SK-N-DZ (cell line): ENCODE measurements around the gene UBE2N.

Experiments used
- DNase-seq: peaks from one replicate; pipeline ENCODE4 v3.0.0-alpha.2; 2015; ENCODE audit warnings: low spot score
- small RNA-seq, 2 experiments: library from RNA; depleted of rRNA; stranded (forward); fragments of <200 nt; gene quantifications; one replicate each; pipeline ENCODE3, GENCODE V24; 2014

The UBE2N gene

GRCh38 chr12:93358058-93358457, 83.7 kb downstream of the UBE2N start:
- no peak for DNase-seq

- DNase-seq, result no peak
Measured at GRCh38 chr12:93356214-93356613, 85.5 kb downstream of the UBE2N start.

Small RNAs within 50 kb of the gene (small RNA-seq; reads per million reads assigned to genes)
- 0 reads per million in 2 experiments for gene RF00019
